PC-9 (cell line): ENCODE results near the gene SPIC.

Experiments
- EZH2 ChIP-seq: fragments of 200-600 bp; sonication (generic); IDR thresholded peaks from 2 replicates; pipeline ENCODE4 v1.8.0; 2017; ENCODE audit warnings: antibody characterized with exemption, low read depth
- TF ChIP-seq, protein P1 (sequence below): fragments of 200-600 bp; sonication (generic); conservative IDR thresholded peaks from 2 replicates; pipeline ENCODE4 v1.6.1; 2017; ENCODE audit warnings: mixed run types, antibody characterized with exemption, mild to moderate bottlenecking, moderate library complexity

DNA sequence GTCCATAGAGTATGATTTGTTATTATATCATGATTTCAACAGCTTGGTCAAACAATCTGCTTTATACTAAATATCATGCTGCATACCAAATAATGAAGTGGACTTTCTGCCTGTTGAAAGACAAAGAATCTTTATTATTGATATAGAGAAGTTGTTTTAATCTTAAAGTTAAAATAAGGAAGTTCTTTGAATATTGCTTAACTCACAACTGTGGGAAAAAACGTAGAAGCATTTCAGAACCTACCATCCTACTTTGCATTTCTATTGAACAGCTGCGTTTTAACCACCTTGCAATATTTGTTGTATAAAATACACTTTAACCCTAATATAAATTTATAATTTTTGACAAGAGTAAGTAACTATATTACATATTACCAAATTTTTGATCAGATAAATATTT lies 44.7 kb upstream of the SPIC start:
- TF ChIP-seq, protein P1, sequence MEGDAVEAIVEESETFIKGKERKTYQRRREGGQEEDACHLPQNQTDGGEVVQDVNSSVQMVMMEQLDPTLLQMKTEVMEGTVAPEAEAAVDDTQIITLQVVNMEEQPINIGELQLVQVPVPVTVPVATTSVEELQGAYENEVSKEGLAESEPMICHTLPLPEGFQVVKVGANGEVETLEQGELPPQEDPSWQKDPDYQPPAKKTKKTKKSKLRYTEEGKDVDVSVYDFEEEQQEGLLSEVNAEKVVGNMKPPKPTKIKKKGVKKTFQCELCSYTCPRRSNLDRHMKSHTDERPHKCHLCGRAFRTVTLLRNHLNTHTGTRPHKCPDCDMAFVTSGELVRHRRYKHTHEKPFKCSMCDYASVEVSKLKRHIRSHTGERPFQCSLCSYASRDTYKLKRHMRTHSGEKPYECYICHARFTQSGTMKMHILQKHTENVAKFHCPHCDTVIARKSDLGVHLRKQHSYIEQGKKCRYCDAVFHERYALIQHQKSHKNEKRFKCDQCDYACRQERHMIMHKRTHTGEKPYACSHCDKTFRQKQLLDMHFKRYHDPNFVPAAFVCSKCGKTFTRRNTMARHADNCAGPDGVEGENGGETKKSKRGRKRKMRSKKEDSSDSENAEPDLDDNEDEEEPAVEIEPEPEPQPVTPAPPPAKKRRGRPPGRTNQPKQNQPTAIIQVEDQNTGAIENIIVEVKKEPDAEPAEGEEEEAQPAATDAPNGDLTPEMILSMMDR = no peak
- TF ChIP-seq EZH2 = no peak
